MG63 (cell line): ENCODE results near the gene MUTYH. TPM values are rescaled to one million over a fixed set of nuclear protein-coding genes. Genes with fewer than 3 reads are reported as not detected.

Source experiments
- DNase-seq: peaks from one replicate; pipeline ENCODE4 v3.0.0-alpha.2; 2020
- H3K27me3 ChIP-seq: fragments of 250-450 bp; sonication (Bioruptor Pico); 2 replicates; pipeline ENCODE4 v1.5.1; 2020; ENCODE audit warnings: mild to moderate bottlenecking, moderate library complexity
- H3K36me3 ChIP-seq: fragments of 250-450 bp; sonication (Bioruptor Pico); 2 replicates; pipeline ENCODE4 v1.5.1; 2020; ENCODE audit warnings: mild to moderate bottlenecking, moderate library complexity
- H3K4me3 ChIP-seq: fragments of 250-450 bp; sonication (Bioruptor Pico); 2 replicates; pipeline ENCODE4 v1.5.1; 2020; ENCODE audit warnings: mild to moderate bottlenecking, moderate library complexity
- H3K9me3 ChIP-seq: fragments of 250-450 bp; sonication (Bioruptor Pico); 2 replicates; pipeline ENCODE4 v1.5.1; 2020; ENCODE audit warnings: mild to moderate bottlenecking, moderate library complexity
- total RNA-seq: library from RNA; depleted of rRNA; stranded (reverse); fragments of >200 nt; shearing (Covaris generic); gene quantifications from 2 replicates; pipeline ENCODE4 v1.2.3, GENCODE V29; 2014; ENCODE audit warnings: low replicate concordance

Gene MUTYH
- total RNA-seq, 1 experiment from 2014 or later, result 11.6 TPM

DNA sequence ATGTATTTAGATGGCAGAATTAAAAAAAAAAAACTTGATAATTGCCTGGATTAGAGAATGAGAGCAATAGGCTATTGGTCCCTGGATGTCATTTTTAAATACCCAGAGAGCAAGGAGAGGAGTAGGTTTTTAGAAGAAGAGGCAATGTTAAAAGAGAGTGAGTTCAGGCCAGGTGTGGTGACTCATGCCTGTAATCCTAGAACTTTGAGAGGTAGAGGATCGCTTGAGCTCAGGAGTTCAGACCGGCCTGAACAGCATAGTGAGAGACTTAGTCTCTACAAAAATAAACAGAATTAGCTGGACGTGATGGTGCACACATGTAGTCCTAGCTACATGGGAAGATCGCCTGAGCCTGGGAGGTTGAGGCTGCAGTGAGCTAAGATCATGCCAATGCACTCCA is 15.9 kb upstream of the MUTYH start:
- Histone ChIP-seq H3K36me3 (no peaks in the 10 kb centered on the region), H3K9me3 (no peaks in the 10 kb centered on the region), H3K4me3 (no peak overlapping the region), H3K27me3 (no peaks in the 10 kb centered on the region)
- no peak for DNase-seq

DNA sequence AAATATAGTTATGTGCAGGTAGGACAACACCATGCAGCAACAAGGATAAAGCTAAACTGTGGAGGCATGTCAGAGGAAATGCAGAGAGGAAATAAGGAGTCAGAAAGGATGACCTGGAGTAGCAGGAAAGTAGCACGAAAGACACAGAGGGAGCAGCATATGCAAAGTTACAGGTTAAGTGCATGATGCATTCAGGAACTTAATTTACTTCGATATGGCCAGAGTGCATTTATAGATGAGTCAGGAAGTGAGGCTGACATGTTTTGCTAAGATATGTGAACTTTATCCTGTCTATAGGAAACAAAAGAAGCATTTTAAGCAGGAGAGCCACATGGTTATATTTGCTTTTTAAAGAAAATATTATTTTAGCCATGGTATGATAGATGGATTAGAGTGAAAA is 15.4 kb upstream of the MUTYH start:
- Histone ChIP-seq H3K9me3 (no peaks in the 10 kb centered on the region), H3K27me3 (no peaks in the 10 kb centered on the region), H3K4me3 (no peak overlapping the region), H3K36me3 (no peaks in the 10 kb centered on the region)
- DNase-seq, result no peak

DNA sequence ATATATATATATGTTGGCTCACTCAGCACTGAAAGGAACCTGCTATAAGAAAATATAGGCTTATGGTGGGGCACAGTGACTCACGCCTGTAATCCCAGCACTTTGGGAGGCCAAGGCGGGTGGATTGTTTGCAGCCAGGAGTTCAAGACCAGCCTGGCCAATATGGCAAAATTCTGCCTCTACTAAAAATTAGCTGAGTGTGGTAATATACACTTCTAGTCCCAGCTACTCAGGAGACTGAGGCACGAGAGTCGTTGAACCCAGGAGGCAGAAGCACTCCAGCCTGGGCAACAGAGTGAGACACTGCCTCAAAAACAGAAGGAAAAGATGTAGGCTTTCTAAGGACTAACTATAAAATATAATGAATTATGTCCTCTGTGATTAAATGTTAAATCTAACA is 14.6 kb upstream of the MUTYH start:
- H3K27me3 ChIP-seq, result no peaks in the 10 kb centered on the region
- H3K36me3 ChIP-seq, result no peaks in the 10 kb centered on the region
- no peak overlapping the region for H3K4me3 ChIP-seq
- DNase-seq, result no peak
- H3K9me3 ChIP-seq, result no peaks in the 10 kb centered on the region

GRCh38 chr1:45353685-45354084 is 13.4 kb upstream of the MUTYH start:
- Histone ChIP-seq H3K4me3 (no peak overlapping the region), H3K27me3 (no peaks in the 10 kb centered on the region), H3K36me3 (no peaks in the 10 kb centered on the region), H3K9me3 (no peaks in the 10 kb centered on the region)
- DNase-seq, result no peak

GRCh38 chr1:45351508-45351907 is 11.3 kb upstream of the MUTYH start:
- no peaks in the 10 kb centered on the region for H3K36me3 ChIP-seq
- H3K9me3 ChIP-seq, result no peaks in the 10 kb centered on the region
- H3K4me3 ChIP-seq, result no peak overlapping the region
- DNase-seq, result no peak
- no peaks in the 10 kb centered on the region for H3K27me3 ChIP-seq

DNA sequence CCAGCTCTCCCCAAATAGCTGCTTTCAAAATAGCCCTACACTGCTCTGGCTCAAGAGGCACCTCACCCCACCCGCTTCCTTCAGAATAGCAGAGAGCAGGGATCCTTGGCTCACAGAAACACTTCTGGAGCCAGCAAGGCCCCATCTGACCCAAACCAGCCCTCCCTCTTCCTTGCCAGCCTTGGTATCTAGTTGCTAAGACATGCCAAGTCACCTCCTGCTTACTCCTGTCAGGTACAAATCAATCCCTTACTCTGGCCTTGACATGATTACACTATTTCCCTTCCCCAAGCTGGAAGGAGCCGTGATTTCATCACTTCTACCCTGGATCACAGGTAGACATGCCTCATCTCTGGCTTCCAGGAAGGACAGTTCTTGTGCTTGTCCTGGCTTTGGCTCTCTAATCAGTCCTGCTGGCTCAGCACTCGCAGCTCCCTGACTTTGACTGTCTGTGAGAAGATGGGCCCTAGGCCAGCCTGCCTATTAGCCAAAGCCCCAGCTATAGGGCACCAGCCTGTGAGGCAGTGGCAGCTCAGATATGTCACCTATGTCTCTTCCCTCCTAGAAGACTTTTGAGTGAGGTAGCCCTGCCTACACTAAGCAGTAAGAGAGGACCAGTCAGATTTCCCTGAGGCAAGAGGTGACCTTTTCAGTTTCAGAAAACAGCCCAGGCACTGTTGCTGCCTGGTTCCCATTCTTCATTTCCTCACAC is 8.9 kb upstream of the MUTYH start:
- Histone ChIP-seq H3K4me3 (no peak overlapping the region), H3K36me3 (peaks cover 6% of the 10 kb centered on the region), H3K9me3 (no peaks in the 10 kb centered on the region), H3K27me3 (no peaks in the 10 kb centered on the region)
- peak; percentile 50 for DNase-seq

GRCh38 chr1:45348609-45348965 is 8.3 kb upstream of the MUTYH start:
- Histone ChIP-seq H3K9me3 (no peaks in the 10 kb centered on the region), H3K27me3 (no peaks in the 10 kb centered on the region), H3K36me3 (peaks cover 10% of the 10 kb centered on the region), H3K4me3 (no peak overlapping the region)
- DNase-seq, result no peak

- Histone ChIP-seq H3K27me3 (no peaks in the 10 kb centered on the region), H3K4me3 (no peak overlapping the region), H3K9me3 (no peaks in the 10 kb centered on the region), H3K36me3 (peaks cover 16% of the 10 kb centered on the region)
- DNase-seq, result no peak
These were observed 7.8 kb upstream of the MUTYH start for GRCh38 chr1:45348020-45348419.

DNA sequence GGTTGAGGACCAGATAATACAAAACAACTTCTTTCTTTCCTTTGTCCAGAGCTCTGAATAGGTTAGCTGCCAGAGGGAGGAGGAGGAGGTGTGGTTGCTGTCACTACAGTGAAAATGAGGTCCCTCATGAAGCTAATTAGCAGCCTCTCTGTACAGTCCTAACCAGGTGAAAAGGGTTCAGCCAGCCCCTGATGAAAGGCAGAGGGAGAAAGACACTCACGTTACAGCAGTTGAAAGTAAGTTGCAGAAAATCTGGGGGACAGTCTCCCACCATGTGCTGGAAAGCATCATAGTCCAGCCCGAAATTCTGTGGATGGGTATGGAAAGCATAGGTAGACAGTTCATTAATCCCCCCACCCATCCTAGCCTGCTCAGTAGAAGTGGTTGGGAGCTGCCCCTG is 6.2 kb upstream of the MUTYH start:
- Histone ChIP-seq H3K36me3 (peaks cover 30% of the 10 kb centered on the region), H3K4me3 (no peak overlapping the region), H3K9me3 (no peaks in the 10 kb centered on the region), H3K27me3 (no peaks in the 10 kb centered on the region)
- no peak for DNase-seq

- H3K27me3 ChIP-seq, result no peaks in the 10 kb centered on the region
- no peak for DNase-seq
- H3K9me3 ChIP-seq, result no peaks in the 10 kb centered on the region
- no peak overlapping the region for H3K4me3 ChIP-seq
- peaks cover 40% of the 10 kb centered on the region for H3K36me3 ChIP-seq
These were observed 4.8 kb upstream of the MUTYH start for GRCh38 chr1:45345014-45345413.

GRCh38 chr1:45344499-45344898 is 4.3 kb upstream of the MUTYH start:
- H3K36me3 ChIP-seq, result peaks cover 40% of the 10 kb centered on the region
- H3K27me3 ChIP-seq, result no peaks in the 10 kb centered on the region
- no peaks in the 10 kb centered on the region for H3K9me3 ChIP-seq
- DNase-seq, result no peak
- no peak overlapping the region for H3K4me3 ChIP-seq

DNA sequence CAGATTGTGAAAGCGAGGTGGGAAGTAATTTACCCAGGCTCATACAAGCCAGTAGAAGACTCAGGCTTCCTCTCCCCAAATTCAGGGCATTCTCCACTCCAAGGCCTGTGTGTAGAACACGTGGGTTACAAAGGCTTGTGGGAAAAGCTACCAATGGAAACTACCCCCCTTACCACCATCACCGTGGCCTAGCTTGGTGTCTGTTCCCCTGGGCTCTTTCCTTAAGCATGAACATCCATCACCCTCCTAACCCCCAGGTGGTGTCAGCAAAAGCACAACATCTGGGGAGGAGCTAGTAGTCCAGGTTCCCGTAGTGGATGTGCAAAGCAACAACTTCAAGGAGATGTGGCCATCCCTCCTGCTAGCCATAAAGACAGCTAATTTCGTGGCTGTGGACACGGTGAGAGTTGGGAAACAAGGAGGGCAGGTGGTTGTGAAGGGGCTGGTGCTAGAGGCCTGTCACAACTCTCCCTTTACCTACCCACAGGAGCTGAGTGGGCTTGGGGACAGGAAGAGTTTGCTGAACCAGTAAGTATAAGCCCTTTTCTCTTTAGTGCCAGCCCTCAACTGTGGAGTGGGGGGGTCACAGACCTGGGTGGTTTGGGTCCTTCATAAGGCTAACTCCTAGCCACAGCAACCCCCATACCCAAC is 701 bp upstream of the MUTYH start:
- peaks cover 40% of the 10 kb centered on the region for H3K36me3 ChIP-seq
- DNase-seq, result no peak

GRCh38 chr1:45337630-45338325 is 2.5 kb downstream of the MUTYH start:
- DNase-seq, result no peak
- no peaks in the 10 kb centered on the region for H3K27me3 ChIP-seq
- H3K9me3 ChIP-seq, result no peaks in the 10 kb centered on the region
- peaks cover 22% of the 10 kb centered on the region for H3K36me3 ChIP-seq
- H3K4me3 ChIP-seq, result no peak overlapping the region

More for the DNA sequence above, 701 bp upstream of the MUTYH start:
- H3K4me3 ChIP-seq, result peak overlapping the region; percentile 92
- no peaks in the 10 kb centered on the region for H3K27me3 ChIP-seq
- H3K9me3 ChIP-seq, result no peaks in the 10 kb centered on the region

DNA sequence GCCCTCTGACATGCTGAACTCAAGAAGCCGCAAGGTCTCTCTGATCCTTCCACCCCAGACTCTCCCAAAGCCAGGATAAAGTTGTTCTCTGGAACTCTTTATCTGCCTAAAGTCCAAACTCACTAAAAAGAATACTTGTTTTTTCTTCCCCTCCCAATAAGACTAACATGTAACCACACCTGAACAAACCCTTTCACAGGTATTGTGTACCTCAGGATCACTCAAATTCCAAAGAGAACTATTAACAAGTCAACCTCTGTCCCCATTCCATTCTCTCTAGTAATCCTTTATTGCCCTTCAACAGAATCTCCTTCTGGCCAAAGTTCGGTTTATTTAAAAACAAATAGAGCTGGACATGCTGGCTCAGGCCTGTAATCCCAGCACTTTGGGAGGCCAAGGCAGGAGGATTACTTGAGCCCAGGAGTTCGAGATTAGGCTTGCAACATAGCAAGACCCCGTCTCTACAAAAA is 4.3 kb downstream of the MUTYH start:
- H3K9me3 ChIP-seq, result no peaks in the 10 kb centered on the region
- peaks cover 5% of the 10 kb centered on the region for H3K36me3 ChIP-seq
- no peaks in the 10 kb centered on the region for H3K27me3 ChIP-seq
- no peak overlapping the region for H3K4me3 ChIP-seq
- no peak for DNase-seq

DNA sequence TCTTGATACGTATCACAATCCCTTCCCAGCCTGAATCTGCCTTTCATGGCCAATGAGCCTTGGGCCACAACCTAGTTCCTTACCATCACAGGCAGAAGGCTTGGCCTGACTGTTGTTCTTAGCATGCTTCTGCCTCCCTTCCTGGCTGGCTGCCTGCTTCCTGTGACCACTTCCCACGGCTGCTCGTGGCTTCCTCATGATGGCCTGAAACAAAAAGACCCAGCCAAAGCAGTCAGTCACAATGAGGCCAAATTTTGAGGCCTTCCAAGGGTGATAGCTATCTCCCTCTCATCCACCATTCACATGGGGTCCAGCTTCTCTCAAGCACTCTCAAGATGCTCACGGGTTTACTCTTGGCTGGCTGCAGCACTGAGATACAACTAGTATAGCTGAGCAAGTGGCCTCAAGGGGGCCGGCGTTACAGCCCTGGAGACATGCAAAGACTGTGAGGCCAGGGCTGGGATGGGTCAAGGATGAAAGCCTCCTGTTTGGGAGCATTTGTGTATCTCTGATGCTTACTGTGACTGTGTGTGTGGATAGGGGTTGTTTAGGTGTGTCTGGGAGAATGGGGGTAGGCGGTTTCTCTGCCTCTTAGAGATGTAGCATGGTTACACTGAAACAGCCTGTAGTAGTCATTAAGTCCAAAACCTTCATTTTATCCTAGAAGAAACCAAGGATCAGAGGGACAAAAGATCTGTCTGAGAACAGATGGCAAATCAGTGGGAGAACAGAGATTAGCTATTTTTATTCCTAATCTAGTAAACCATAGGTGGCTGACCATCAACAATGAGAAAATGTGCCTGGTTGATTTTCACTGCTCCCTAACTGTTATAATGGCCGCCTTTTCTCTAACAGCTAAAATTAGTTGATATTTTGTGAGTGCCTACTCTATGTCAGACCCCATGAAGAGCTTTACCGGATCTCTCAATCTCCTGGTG is 5.7 kb downstream of the MUTYH start:
- Histone ChIP-seq H3K9me3 (no peaks in the 10 kb centered on the region), H3K4me3 (no peak overlapping the region), H3K27me3 (no peaks in the 10 kb centered on the region), H3K36me3 (no peaks in the 10 kb centered on the region; the same call in 1 of the 2 replicates)
- DNase-seq, result no peak

DNA sequence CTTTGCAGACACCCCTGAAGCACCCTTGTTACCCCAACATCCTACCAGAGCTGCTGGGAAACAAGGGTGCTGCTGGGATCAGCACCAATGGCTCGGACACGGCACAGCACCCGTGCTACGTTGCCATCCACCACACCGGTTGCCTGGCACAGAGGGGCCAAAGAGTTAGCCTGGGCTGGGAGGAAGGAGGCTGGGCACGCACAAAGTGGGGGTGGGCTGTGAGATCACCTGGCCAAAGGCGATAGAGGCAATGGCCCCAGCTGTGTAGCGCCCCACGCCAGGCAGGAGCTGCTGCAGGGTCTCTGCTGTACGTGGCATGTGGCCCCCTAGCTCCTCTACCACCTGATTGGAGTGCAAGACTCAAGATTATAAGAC is 7.9 kb downstream of the MUTYH start:
- Histone ChIP-seq H3K27me3 (no peaks in the 10 kb centered on the region), H3K36me3 (no peaks in the 10 kb centered on the region), H3K9me3 (no peaks in the 10 kb centered on the region), H3K4me3 (no peak overlapping the region)
- no peak for DNase-seq
